ENCODE measurements around the gene PAX8.

- TF ChIP-seq CREB1 (CRISPR knock-in tag; IDR thresholded peaks at IDR 0.05; ENCODE audit: low read depth) (no peak), CTCF (conservative IDR thresholded peaks at IDR 0.05; ENCODE audit: low read depth in 2 of 2) (peak in 1 of 2 experiments; percentile 33; a peak in 2 of 4 replicates), EZH2 (IDR thresholded peaks at IDR 0.05; ENCODE audit: low read depth, unreplicated experiment) (no peak), REST (IDR thresholded peaks at IDR 0.05; ENCODE audit: unreplicated experiment) (no peak), POLR2AphosphoS5 (IDR thresholded peaks at IDR 0.05; ENCODE audit: low read depth) (no peak), ETS1 (IDR thresholded peaks at IDR 0.05) (no peak), EZH2phosphoT487 (IDR thresholded peaks at IDR 0.05; ENCODE audit: unreplicated experiment) (no peak), ZNF462 (CRISPR knock-in tag; IDR thresholded peaks at IDR 0.05) (no peak)
Measured at GRCh38 chr2:113202305-113203216, 76.2 kb downstream of the PAX8 start.

Measured in GM23338 (cell line).